ENCODE data around the gene NOP53. TPM values are rescaled to one million over a fixed set of nuclear protein-coding genes. Genes with fewer than 3 reads are reported as not detected.

The NOP53 gene
- total and polyA plus RNA-seq, 2 experiments from 2014 or later = 167 to 192 TPM

DNA sequence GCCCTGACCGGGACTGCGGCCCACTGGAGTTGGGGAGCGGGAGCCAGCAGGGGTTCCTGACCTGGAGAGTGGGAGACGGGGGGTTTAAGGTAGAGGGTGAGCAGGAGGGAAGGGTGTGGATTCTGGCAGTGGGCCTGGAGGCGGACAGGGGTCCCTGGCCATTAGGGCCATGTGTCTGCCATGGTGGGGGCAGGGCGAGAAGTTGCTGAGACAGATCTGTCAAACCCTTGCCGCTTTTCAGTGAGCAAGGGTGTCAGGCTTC, 20.9 kb downstream of the NOP53 start (continued):
- TF ChIP-seq, protein P1, sequence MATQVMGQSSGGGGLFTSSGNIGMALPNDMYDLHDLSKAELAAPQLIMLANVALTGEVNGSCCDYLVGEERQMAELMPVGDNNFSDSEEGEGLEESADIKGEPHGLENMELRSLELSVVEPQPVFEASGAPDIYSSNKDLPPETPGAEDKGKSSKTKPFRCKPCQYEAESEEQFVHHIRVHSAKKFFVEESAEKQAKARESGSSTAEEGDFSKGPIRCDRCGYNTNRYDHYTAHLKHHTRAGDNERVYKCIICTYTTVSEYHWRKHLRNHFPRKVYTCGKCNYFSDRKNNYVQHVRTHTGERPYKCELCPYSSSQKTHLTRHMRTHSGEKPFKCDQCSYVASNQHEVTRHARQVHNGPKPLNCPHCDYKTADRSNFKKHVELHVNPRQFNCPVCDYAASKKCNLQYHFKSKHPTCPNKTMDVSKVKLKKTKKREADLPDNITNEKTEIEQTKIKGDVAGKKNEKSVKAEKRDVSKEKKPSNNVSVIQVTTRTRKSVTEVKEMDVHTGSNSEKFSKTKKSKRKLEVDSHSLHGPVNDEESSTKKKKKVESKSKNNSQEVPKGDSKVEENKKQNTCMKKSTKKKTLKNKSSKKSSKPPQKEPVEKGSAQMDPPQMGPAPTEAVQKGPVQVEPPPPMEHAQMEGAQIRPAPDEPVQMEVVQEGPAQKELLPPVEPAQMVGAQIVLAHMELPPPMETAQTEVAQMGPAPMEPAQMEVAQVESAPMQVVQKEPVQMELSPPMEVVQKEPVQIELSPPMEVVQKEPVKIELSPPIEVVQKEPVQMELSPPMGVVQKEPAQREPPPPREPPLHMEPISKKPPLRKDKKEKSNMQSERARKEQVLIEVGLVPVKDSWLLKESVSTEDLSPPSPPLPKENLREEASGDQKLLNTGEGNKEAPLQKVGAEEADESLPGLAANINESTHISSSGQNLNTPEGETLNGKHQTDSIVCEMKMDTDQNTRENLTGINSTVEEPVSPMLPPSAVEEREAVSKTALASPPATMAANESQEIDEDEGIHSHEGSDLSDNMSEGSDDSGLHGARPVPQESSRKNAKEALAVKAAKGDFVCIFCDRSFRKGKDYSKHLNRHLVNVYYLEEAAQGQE (IDR thresholded peaks at IDR 0.05; ENCODE audit: unreplicated experiment) = no peak
- TF ChIP-seq EZH2 (IDR thresholded peaks at IDR 0.05; ENCODE audit: low read depth, unreplicated experiment) (no peak), STAT1 (IDR thresholded peaks at IDR 0.05; ENCODE audit: unreplicated experiment) (no peak), ZNF114 (CRISPR knock-in tag; IDR thresholded peaks at IDR 0.05) (no peak), CREB1 (CRISPR knock-in tag; IDR thresholded peaks at IDR 0.05; ENCODE audit: low read depth) (no peak)

DNA sequence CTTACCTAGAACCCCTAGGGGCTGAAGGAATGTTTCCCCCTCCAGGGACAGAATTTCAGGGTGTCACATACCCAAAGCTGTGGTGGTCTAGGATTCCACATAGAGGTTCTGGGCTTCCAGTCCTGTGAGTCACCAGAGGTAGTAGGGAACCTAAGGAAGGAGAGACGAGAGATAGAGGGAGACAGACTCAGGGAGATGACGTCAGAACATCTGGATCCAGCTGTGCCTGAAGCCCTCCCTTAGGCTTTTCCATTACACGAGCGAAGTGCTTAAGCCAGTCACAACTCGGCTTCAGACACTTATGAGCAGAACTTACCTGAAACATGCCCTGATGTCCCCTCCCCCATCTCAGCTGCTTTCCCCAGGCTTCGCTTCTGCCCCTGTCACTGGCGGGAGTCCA, 21.3 kb downstream of the NOP53 start:
- no peaks in the 10 kb centered on the region for H3K36me3 Mint-ChIP-seq (ENCODE audit: low read depth)
- TF ChIP-seq, protein P2, sequence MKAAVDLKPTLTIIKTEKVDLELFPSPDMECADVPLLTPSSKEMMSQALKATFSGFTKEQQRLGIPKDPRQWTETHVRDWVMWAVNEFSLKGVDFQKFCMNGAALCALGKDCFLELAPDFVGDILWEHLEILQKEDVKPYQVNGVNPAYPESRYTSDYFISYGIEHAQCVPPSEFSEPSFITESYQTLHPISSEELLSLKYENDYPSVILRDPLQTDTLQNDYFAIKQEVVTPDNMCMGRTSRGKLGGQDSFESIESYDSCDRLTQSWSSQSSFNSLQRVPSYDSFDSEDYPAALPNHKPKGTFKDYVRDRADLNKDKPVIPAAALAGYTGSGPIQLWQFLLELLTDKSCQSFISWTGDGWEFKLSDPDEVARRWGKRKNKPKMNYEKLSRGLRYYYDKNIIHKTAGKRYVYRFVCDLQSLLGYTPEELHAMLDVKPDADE (IDR thresholded peaks at IDR 0.05) = no peak
- TF ChIP-seq NANOG (IDR thresholded peaks at IDR 0.05; ENCODE audit: borderline replicate concordance) = no peak
- TF ChIP-seq JUNB (IDR thresholded peaks at IDR 0.05; ENCODE audit: unreplicated experiment) = no peak
- no peak for TF ChIP-seq EZH2 (IDR thresholded peaks at IDR 0.05; ENCODE audit: low read depth, unreplicated experiment)
- TF ChIP-seq, protein P1 (IDR thresholded peaks at IDR 0.05; ENCODE audit: unreplicated experiment) = no peak
- TF ChIP-seq, protein P3, sequence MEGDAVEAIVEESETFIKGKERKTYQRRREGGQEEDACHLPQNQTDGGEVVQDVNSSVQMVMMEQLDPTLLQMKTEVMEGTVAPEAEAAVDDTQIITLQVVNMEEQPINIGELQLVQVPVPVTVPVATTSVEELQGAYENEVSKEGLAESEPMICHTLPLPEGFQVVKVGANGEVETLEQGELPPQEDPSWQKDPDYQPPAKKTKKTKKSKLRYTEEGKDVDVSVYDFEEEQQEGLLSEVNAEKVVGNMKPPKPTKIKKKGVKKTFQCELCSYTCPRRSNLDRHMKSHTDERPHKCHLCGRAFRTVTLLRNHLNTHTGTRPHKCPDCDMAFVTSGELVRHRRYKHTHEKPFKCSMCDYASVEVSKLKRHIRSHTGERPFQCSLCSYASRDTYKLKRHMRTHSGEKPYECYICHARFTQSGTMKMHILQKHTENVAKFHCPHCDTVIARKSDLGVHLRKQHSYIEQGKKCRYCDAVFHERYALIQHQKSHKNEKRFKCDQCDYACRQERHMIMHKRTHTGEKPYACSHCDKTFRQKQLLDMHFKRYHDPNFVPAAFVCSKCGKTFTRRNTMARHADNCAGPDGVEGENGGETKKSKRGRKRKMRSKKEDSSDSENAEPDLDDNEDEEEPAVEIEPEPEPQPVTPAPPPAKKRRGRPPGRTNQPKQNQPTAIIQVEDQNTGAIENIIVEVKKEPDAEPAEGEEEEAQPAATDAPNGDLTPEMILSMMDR (conservative IDR thresholded peaks at IDR 0.05; ENCODE audit: low read depth in 2 of 2) = no peak

More for the DNA sequence above, 21.3 kb downstream of the NOP53 start:
- no peak overlapping the region for H3K4me3 Mint-ChIP-seq
- no peaks in the 10 kb centered on the region for H3K79me2 ChIP-seq (replicated peaks; ENCODE audit: insufficient read depth)
- no peaks in the 10 kb centered on the region for H3K36me3 ChIP-seq (ENCODE audit: insufficient read depth)
- H3K27me3 ChIP-seq (ENCODE audit: insufficient read depth) = no peaks in the 10 kb centered on the region
- no peaks in the 10 kb centered on the region for H4K20me1 ChIP-seq (replicated peaks; ENCODE audit: insufficient read depth)
- ATAC-seq (no peak), DNase-seq (ENCODE audit: low spot score) (no peak)
- no peak overlapping the region for H3K27ac Mint-ChIP-seq
- H2AFZ ChIP-seq = no peak overlapping the region
- H3K4me1 Mint-ChIP-seq = peaks cover 22% of the 10 kb centered on the region
- H3K4me2 ChIP-seq = no peak overlapping the region
- no peak overlapping the region for H3K4me3 ChIP-seq
- H3K9me3 Mint-ChIP-seq = peaks cover 3% of the 10 kb centered on the region; the same call in 1 of the 3 replicates
- H3K4me1 ChIP-seq (ENCODE audit: insufficient read depth) = no peaks in the 10 kb centered on the region; the same call in 1 of the 2 replicates
- H3K27me3 Mint-ChIP-seq (ENCODE audit: insufficient read depth, low read depth, poor library complexity) = peaks cover 16% of the 10 kb centered on the region
- H3F3A ChIP-seq (replicated peaks; ENCODE audit: low read depth) = 0 out of 2 replicates have a peak, but pooled peaks cover 2% of the 10 kb centered on the region
- no peak overlapping the region for H3K27ac ChIP-seq (ENCODE audit: low read depth)
- peaks cover 3% of the 10 kb centered on the region; the same call in 1 of the 2 replicates for H3K9me2 ChIP-seq (ENCODE audit: insufficient read depth)
